ENCODE measurements around the gene LY9.
"Not testable (repeated sequence)": the region's sequence is repeated elsewhere in the genome, so short reads cannot be mapped to it uniquely, and the experiment has no call there.

LY9 gene

DNA sequence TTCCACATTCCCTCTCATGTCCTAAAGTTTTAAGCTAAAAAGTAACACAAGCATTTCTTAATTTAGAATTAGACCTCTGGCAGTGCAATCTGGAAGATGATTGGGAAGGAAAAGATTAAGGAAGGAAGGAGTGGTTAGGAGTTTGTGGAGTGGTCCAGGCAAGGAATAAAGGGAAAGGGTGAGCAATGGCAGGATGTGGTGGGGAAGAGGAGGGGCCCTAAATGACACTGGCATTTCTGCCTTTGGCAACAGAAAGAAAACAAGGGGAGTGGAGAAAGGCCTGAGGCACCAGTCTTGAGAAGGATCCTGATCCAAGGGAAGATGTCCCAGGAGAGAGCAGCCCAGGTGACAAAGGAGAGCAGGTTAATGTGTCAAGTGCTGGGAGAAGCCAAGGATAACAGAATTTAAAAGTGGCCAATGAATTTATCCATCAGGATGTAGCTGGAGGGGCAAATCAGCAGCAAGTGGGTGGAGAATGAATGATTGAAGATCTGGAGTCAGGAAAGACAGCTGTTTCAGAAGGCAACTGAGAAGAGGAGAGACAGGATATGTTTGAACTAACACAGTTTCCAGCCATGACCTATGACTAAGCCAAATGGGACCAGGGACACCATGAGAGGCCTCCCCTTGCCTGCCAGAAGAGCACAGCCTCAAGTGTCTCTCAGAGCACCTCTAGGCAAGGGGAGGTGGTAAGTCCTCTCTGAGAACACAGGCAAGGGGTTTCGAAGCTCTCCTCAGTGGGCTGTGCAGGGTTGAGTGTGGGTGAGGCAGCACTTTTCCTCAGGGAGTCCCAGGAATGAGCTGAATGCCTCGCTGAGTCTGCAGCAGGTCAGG, 20.9 kb upstream of the LY9 start:
- DNase-seq: no peak

- no peak for DNase-seq
These were observed 19.8 kb upstream of the LY9 start for GRCh38 chr1:160776178-160776577.

- no peak for DNase-seq
These were observed 18.4 kb upstream of the LY9 start for GRCh38 chr1:160777486-160778089.

- DNase-seq: no peak
These were observed 17.0 kb upstream of the LY9 start for GRCh38 chr1:160778976-160779375.

GRCh38 chr1:160779626-160780397, 16.2 kb upstream of the LY9 start:
- peak in 1 of 4 experiments; percentile 21 for DNase-seq

GRCh38 chr1:160780398-160780755, 15.6 kb upstream of the LY9 start:
- DNase-seq: no peak

DNA sequence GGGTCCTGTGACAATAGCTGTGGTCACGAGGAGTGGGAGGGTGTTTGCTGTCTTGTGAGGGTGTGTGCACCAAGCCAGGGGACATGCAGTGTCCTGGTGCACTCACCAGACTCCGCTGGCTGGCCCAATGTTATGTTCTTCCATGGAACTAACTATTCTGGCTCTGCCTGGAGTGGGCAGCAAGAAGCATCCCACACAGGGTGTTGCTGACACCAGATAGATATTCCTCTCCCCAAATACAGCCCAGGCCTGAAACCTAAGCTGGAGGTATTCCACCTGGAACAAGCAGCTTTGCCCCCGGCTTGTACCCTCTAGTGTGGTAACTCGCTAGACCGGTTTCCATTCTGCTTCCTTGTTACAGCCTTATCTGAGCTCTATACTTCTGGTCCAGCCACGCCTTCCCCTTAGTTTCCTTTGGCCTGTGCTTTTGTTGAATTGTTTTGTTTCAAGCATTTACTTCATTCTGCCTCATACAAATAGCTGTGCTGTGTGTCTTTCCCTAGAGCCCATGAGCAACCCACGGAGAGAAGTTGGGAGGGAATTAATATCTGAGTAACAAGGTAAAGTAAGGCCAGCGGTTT, 14.7 kb upstream of the LY9 start:
- DNase-seq: no peak

GRCh38 chr1:160781914-160782689, 13.9 kb upstream of the LY9 start:
- no peak for DNase-seq

DNA sequence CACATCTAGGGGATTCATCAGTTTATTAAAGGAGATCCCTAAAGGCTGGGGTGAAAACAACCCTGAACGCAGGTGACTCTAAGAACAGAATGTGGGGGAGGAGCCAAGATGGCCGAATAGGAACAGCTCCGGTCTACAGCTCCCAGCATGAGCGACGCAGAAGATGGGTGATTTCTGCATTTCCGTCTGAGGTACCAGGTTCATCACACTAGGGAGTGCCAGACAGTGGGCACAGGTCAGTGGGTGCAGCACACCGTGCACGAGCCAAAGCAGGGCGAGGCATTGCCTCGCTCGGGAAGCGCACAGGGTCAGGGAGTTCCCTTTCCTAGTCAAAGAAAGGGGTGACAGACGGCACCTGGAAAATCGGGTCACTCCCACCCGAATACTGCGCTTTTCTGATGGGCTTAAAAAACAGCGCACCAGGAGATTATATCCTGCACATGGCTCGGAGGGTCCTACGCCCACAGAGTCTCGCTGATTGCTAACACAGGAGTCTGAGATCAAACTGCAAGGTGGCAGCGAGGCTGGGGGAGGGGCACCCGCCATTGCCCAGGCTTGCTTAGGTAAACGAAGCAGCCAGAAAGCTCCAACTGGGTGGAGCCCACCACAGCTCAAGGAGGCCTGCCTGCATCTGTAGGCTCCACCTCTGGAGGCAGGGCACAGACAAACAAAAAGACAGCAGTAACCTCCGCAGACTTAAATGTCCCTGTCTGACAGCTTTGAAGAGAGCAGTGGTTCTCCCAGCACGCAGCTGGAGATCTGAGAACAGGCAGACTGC, 12.8 kb upstream of the LY9 start:
- DNase-seq: not testable (repeated sequence)

- no peak for DNase-seq
These were observed 6.8 kb upstream of the LY9 start for GRCh38 chr1:160789051-160789701.

DNA sequence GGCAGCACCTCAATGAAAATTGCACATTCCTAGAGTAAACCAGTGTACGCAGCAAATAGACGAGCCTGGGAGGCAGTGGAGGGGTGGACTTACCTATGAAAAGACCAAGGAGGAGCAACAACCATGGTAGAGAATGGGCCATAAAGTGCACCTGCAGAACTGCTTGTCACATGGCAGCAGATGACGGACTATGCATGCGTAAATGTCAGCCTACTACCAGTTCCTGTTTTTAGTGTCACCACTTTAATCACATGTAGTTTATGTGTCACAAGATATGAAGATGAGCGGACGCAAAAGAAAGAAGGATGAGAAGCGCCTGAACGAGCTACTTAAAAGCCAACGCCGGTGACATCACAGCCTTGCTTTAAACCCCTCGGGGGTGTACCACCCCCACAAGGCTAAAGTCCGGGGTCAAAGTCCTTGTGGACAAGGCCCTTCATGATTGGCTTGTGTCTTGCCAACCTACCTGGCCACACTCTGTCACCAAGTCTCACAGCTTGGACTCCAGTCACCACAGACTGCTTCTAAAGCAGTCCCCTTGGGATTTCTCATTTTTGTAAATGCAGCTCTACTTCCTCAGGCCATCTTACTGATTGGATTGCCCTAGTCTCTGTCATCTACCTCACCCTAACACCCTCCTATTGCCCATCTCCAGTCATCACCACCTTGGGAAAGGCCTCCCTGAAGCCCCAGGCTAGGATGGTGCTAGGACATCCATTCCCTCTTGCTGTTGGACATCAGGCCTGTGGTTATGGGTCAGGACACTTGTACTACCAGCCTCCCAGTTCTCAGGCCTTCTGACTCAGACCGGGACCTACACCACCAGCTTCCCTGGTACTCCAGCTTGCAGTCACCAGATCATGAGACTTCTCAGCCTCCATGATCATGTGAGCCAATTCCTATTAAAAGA, 6.0 kb upstream of the LY9 start:
- DNase-seq: no peak

DNA sequence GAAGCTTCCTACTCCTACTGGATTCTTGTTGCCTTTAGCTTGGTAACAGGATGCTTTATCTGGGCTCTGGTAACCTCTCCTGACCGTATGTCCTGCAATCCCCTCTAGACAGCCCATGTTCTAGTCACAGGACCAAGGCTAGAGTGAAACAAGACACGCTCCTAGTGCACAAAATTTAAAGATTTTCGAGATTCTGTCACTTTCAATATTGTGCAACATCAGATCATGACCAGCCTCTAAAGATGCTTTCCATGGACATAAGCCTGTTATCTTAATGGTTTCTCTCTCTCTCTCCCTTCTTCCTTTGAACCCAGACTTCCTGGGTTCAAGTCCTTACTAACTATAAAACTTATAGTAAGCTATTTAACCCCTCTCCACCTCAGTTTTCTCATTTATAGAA, 1.6 kb upstream of the LY9 start:
- no peak for DNase-seq

- no peak for DNase-seq
These were observed 1.3 kb downstream of the LY9 start for GRCh38 chr1:160797271-160797709.

DNA sequence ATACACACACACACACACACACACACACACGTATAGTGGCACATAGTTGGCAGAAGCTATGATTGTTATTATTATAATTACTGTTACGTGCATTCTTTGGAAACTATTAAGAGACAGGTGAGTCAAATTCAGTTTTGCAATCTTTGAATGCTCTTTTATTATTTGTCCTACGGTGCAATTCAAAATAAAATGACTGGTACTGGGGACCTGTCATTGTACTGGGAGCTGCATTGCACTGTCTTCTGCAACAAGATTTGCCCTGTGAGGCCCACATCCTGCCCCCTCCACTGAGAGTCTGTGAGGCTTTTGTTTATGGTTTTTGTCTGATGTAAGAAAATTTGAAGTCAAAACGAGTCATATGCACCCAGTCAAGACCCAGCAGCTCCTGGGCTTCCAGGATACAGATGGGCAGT, 1.9 kb downstream of the LY9 start:
- peak in 3 of 4 experiments; percentile 36 to 55 (median 40) for DNase-seq

- no peak for DNase-seq
These were observed 2.5 kb downstream of the LY9 start for GRCh38 chr1:160798439-160798838.

DNA sequence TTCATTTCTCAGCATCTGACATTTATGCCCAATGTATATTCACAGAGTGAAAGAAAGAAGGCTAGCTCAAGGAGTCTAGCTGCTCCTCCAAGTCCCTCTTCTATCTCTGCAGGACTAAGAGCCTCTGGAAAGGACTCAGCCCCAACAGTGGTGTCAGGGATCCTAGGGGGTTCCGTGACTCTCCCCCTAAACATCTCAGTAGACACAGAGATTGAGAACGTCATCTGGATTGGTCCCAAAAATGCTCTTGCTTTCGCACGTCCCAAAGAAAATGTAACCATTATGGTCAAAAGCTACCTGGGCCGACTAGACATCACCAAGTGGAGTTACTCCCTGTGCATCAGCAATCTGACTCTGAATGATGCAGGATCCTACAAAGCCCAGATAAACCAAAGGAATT, 3.7 kb downstream of the LY9 start:
- no peak for DNase-seq

DNA sequence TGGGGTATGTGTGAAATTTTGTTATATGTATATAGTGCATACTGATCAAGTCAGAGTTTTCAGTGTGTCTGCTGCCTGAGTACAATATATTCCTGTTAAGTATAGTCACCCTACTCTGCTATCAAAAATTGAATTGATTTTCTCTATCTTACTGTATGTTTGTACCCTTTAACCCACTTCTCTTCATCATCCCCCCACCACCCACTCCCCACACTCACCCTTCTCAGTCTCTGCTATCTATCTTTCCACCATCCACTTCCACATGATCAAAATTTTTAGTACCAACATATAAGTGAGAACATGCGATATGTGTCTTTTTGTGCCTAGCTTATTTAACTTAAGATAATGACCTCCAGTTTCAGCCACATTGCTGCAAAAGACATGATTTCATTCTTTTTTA, 4.2 kb downstream of the LY9 start:
- DNase-seq: no peak

- DNase-seq: no peak
These were observed 4.9 kb downstream of the LY9 start for GRCh38 chr1:160800645-160801408.

- DNase-seq: no peak
These were observed 6.0 kb downstream of the LY9 start for GRCh38 chr1:160801836-160802580.
